A673 (cell line): ENCODE data around the gene KAZN.
"Not testable (repeated sequence)": the region's sequence is repeated elsewhere in the genome, so short reads cannot be mapped to it uniquely, and the experiment has no call there.

Experiments used
- EZH2 ChIP-seq: fragments of 200-600 bp; sonication (generic); IDR thresholded peaks from 2 replicates; pipeline ENCODE4 v1.6.1; 2017; ENCODE audit warnings: borderline replicate concordance, low read depth, mild to moderate bottlenecking, mixed read lengths, antibody characterized with exemption, low read length; ENCODE audit not compliant: poor library complexity, severe bottlenecking
- TF ChIP-seq, protein P1 (sequence below): fragments of 300-800, 200-600 bp; sonication (generic); conservative IDR thresholded peaks from 2 replicates; pipeline ENCODE4 v1.5.1; 2017; ENCODE audit warnings: low read depth, mild to moderate bottlenecking, antibody characterized with exemption, low read length, moderate library complexity, mixed read lengths

DNA sequence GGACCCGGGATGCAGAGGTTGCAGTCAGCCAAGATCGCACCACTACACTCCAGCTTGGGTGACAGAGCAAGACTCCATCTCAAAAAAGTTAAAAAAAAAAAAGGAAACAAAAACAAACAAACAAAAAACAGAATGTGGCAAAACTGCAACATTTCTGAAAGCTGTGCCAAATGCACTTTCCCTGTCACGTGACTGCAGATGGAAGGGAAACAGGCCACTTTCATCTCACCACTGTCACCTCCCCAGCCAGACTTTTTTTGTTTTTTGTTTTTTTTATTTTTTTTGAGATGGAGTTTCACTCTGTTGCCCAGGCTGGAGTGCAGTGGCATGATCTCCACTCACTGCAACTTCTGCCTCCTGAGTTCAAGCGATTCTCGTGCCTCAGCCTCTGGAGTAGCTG, 442.2 kb downstream of the KAZN start:
- TF ChIP-seq, protein P1, sequence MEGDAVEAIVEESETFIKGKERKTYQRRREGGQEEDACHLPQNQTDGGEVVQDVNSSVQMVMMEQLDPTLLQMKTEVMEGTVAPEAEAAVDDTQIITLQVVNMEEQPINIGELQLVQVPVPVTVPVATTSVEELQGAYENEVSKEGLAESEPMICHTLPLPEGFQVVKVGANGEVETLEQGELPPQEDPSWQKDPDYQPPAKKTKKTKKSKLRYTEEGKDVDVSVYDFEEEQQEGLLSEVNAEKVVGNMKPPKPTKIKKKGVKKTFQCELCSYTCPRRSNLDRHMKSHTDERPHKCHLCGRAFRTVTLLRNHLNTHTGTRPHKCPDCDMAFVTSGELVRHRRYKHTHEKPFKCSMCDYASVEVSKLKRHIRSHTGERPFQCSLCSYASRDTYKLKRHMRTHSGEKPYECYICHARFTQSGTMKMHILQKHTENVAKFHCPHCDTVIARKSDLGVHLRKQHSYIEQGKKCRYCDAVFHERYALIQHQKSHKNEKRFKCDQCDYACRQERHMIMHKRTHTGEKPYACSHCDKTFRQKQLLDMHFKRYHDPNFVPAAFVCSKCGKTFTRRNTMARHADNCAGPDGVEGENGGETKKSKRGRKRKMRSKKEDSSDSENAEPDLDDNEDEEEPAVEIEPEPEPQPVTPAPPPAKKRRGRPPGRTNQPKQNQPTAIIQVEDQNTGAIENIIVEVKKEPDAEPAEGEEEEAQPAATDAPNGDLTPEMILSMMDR = not testable (repeated sequence)
- not testable (repeated sequence) for TF ChIP-seq EZH2
